Measurements from ENCODE around the gene ZNF770. TPM values are rescaled to one million over a fixed set of nuclear protein-coding genes. Genes with fewer than 3 reads are reported as not detected.
"Not testable (repeated sequence)": the region's sequence is repeated elsewhere in the genome, so short reads cannot be mapped to it uniquely, and the experiment has no call there.

ZNF770 gene
- polyA plus RNA-seq, 3 donors = 8.3 to 51.7 (median 28.1) TPM

GRCh38 chr15:34973512-34973911 is 14.6 kb downstream of the ZNF770 start:
- TF ChIP-seq CTCF (IDR thresholded peaks at IDR 0.05) = no peak
- intact Hi-C loops (cut with micrococcal nuclease) = no loop called here
- Histone ChIP-seq H3K9me3 (replicated peaks in 1 of 2; ENCODE audit: control insufficient read depth in 1 of 2, insufficient read depth in 1 of 2, low read length in 2 of 2) (no peaks in the 10 kb centered on the region), H3K4me2 (replicated peaks; ENCODE audit: extremely low read depth, low read length, poor library complexity, severe bottlenecking) (no peak overlapping the region), H3K27me3 (ENCODE audit: control insufficient read depth in 2 of 2, insufficient read depth in 2 of 2, low read length in 2 of 2) (no peaks in the 10 kb centered on the region), H3K27ac (ENCODE audit: low read depth in 1 of 2, low read length in 2 of 2) (no peak overlapping the region), H2AFZ (ENCODE audit: insufficient read depth, low read depth, low read length, poor library complexity, severe bottlenecking) (no peak overlapping the region), H3K79me2 (ENCODE audit: insufficient read depth, low read length) (peaks cover 10% of the 10 kb centered on the region), H3K9ac (ENCODE audit: insufficient read depth, low read length, poor library complexity, severe bottlenecking) (no peak overlapping the region), H3K4me3 (replicated peaks in 1 of 3; ENCODE audit: low read depth in 2 of 3, low read length in 3 of 3) (no peak overlapping the region), H3K36me3 (replicated peaks in 1 of 2; ENCODE audit: control insufficient read depth in 1 of 2, insufficient read depth in 2 of 2, low read length in 2 of 2) (peaks cover 3 to 11% of the 10 kb centered on the region in 2 donors), H3K4me1 (ENCODE audit: control insufficient read depth in 1 of 2, insufficient read depth in 2 of 2, low read length in 2 of 2) (peaks cover 10 to 15% of the 10 kb centered on the region in 2 donors), H4K20me1 (ENCODE audit: insufficient read depth, low read length) (peaks cover 3% of the 10 kb centered on the region)
- no peak for DNase-seq
- Mint-ChIP-seq H3K4me3 (no peak overlapping the region), H3K27me3 (ENCODE audit: low read depth in 3 of 3) (peaks cover 0 to 4% (median 2%) of the 10 kb centered on the region in 3 donors), H3K9me3 (no peaks in the 10 kb centered on the region), H3K27ac (no peak overlapping the region), H3K36me3 (peaks cover 9 to 15% of the 10 kb centered on the region in 2 donors), H3K4me1 (peaks cover 22% of the 10 kb centered on the region)
- 100% methylated on average over 1 of the region's 2 CpGs for WGBS (ENCODE audit: insufficient coverage)

DNA sequence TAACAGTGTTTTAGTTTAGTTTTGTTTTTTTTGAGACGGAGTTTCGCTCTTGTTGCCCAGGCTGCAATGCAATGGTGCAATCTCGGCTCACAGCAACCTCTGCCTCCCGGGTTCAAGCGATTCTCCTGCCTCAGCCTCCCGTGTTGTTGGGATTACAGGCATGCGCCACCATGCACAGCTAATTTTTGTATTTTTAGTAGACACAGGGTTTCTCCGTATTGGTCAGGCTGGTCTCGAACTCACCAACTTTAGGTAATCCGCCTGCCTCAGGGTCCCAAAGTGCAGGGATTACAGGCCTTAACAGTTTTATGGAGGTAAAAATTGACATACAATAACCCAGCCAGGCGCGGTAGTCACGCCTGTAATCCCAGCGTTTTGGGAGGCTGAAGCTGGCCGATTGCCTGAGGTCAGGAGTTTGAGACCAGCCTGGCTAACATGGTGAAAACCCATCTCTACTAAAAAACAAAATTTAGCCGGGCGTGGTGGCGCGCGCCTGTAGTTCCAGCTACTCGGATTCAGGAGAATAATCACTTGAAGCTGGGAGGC is 17.9 kb downstream of the ZNF770 start:
- H3K4me3 Mint-ChIP-seq = peak overlapping the region; percentile 100
- 65% methylated on average over 11 of the region's 21 CpGs for WGBS (ENCODE audit: insufficient coverage)

More for the DNA sequence above, 17.9 kb downstream of the ZNF770 start:
- DNase-seq; H3K27me3 Mint-ChIP-seq (ENCODE audit: low read depth in 3 of 3); H3K27me3 ChIP-seq (ENCODE audit: control insufficient read depth in 2 of 2, insufficient read depth in 2 of 2, low read length in 2 of 2); H3K9me3 ChIP-seq (replicated peaks in 1 of 2; ENCODE audit: control insufficient read depth in 1 of 2, insufficient read depth in 1 of 2, low read length in 2 of 2); H3K36me3 ChIP-seq (replicated peaks in 1 of 2; ENCODE audit: control insufficient read depth in 1 of 2, insufficient read depth in 2 of 2, low read length in 2 of 2); intact Hi-C loops (cut with micrococcal nuclease); H3K9me3 Mint-ChIP-seq: not testable (repeated sequence)
- Mint-ChIP-seq H3K4me1 (peaks cover 37% of the 10 kb centered on the region), H3K36me3 (peaks cover 13 to 22% of the 10 kb centered on the region in 2 donors), H3K27ac (peak overlapping the region in 4 of 7 donors; percentile 21 to 99 (median 98))
- peak overlapping the region; percentile 82 for H3K9ac ChIP-seq (ENCODE audit: insufficient read depth, low read length, poor library complexity, severe bottlenecking)
- H3K4me1 ChIP-seq (ENCODE audit: control insufficient read depth in 1 of 2, insufficient read depth in 2 of 2, low read length in 2 of 2) = peaks cover 18 to 24% of the 10 kb centered on the region in 2 donors
- peak overlapping the region; percentile 91 for H3K4me2 ChIP-seq (replicated peaks; ENCODE audit: extremely low read depth, low read length, poor library complexity, severe bottlenecking)
- peak overlapping the region; percentile 71 to 90 (median 84) for H3K4me3 ChIP-seq (replicated peaks in 1 of 3; ENCODE audit: low read depth in 2 of 3, low read length in 3 of 3)
- H3K79me2 ChIP-seq (ENCODE audit: insufficient read depth, low read length) = peaks cover 42% of the 10 kb centered on the region
- H2AFZ ChIP-seq (ENCODE audit: insufficient read depth, low read depth, low read length, poor library complexity, severe bottlenecking) = peak overlapping the region; percentile 92
- H3K27ac ChIP-seq (ENCODE audit: low read depth in 1 of 2, low read length in 2 of 2) = peak overlapping the region in 1 of 2 donors; percentile 85
- peaks cover 14% of the 10 kb centered on the region for H4K20me1 ChIP-seq (ENCODE audit: insufficient read depth, low read length)
